ENCODE measurements around the gene OSM. TPM values are rescaled to one million over a fixed set of nuclear protein-coding genes. Genes with fewer than 3 reads are reported as not detected.

The OSM gene
- polyA plus RNA-seq, 1 of the 3 experiments (the other 2 are of a cell fraction) = not detected

DNA sequence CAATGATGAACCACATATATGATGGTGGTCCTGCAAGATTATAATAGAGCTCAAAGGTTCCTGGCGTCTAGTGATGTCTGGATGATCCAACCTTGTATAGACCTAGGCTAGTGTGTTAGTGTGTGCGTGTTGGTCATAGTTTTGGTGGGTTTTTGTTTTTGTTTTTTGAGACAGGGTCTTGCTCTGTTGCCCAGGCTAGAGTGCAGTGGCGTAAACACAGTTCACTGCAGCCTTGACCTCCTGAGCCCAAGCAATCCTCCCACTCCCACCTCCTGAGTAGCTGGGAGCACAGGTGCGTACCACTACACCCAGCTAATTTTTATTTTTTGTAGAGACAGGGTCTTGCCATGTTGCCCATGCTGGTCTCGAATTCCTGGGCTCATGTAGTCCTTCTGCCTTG lies 13.3 kb upstream of the OSM start:
- Histone ChIP-seq H3K9ac (no peak overlapping the region), H3K4me2 (no peak overlapping the region)

More for the DNA sequence above, 13.3 kb upstream of the OSM start:
- H3K4me1 ChIP-seq (ENCODE audit: control insufficient read depth in 1 of 2, insufficient read depth in 2 of 2, low read depth in 1 of 2, low read length in 1 of 2) = peaks cover 0 to 14% of the 10 kb centered on the region in 2 experiments; a peak in 2 of 4 replicates
- no peaks in the 10 kb centered on the region for H3K9me2 ChIP-seq
- H3K27me3 ChIP-seq (ENCODE audit: insufficient read depth) = no peaks in the 10 kb centered on the region
- H3K27ac ChIP-seq (ENCODE audit: low read depth in 2 of 2, low read length in 1 of 2) = no peak overlapping the region
- TF ChIP-seq, protein P1, sequence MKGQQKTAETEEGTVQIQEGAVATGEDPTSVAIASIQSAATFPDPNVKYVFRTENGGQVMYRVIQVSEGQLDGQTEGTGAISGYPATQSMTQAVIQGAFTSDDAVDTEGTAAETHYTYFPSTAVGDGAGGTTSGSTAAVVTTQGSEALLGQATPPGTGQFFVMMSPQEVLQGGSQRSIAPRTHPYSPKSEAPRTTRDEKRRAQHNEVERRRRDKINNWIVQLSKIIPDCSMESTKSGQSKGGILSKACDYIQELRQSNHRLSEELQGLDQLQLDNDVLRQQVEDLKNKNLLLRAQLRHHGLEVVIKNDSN (IDR thresholded peaks at IDR 0.05; ENCODE audit: borderline replicate concordance, low read depth) = no peak
- TF ChIP-seq, protein P2, sequence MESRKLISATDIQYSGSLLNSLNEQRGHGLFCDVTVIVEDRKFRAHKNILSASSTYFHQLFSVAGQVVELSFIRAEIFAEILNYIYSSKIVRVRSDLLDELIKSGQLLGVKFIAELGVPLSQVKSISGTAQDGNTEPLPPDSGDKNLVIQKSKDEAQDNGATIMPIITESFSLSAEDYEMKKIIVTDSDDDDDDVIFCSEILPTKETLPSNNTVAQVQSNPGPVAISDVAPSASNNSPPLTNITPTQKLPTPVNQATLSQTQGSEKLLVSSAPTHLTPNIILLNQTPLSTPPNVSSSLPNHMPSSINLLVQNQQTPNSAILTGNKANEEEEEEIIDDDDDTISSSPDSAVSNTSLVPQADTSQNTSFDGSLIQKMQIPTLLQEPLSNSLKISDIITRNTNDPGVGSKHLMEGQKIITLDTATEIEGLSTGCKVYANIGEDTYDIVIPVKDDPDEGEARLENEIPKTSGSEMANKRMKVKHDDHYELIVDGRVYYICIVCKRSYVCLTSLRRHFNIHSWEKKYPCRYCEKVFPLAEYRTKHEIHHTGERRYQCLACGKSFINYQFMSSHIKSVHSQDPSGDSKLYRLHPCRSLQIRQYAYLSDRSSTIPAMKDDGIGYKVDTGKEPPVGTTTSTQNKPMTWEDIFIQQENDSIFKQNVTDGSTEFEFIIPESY (IDR thresholded peaks at IDR 0.05; ENCODE audit: borderline replicate concordance, low read depth) = no peak
- no peak for TF ChIP-seq EZH2phosphoT487 (IDR thresholded peaks at IDR 0.05; ENCODE audit: borderline replicate concordance, low read depth)
- TF ChIP-seq NFIC (IDR thresholded peaks at IDR 0.05; ENCODE audit: borderline replicate concordance) = no peak
- TF ChIP-seq SMC3 (IDR thresholded peaks at IDR 0.05; ENCODE audit: low read depth, low read length) = no peak
- TF ChIP-seq, protein P3, sequence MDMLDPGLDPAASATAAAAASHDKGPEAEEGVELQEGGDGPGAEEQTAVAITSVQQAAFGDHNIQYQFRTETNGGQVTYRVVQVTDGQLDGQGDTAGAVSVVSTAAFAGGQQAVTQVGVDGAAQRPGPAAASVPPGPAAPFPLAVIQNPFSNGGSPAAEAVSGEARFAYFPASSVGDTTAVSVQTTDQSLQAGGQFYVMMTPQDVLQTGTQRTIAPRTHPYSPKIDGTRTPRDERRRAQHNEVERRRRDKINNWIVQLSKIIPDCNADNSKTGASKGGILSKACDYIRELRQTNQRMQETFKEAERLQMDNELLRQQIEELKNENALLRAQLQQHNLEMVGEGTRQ (IDR thresholded peaks at IDR 0.05; ENCODE audit: borderline replicate concordance, low read depth, low read length) = no peak
- TF ChIP-seq RAD21 (IDR thresholded peaks at IDR 0.05; ENCODE audit: low read length) = no peak
- TF ChIP-seq GABPA (IDR thresholded peaks at IDR 0.05; ENCODE audit: low read depth) = no peak
- no peak for TF ChIP-seq FOXM1 (IDR thresholded peaks at IDR 0.05; ENCODE audit: low read depth)
- no peak for TF ChIP-seq MEF2A (IDR thresholded peaks at IDR 0.05; ENCODE audit: borderline replicate concordance, low read depth)
- TF ChIP-seq, protein P4, sequence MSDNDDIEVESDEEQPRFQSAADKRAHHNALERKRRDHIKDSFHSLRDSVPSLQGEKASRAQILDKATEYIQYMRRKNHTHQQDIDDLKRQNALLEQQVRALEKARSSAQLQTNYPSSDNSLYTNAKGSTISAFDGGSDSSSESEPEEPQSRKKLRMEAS (IDR thresholded peaks at IDR 0.05; ENCODE audit: low read depth) = no peak
- no peak for TF ChIP-seq RFX5 (IDR thresholded peaks at IDR 0.05; ENCODE audit: low read length)
- no peak for TF ChIP-seq NRF1 (IDR thresholded peaks at IDR 0.05; ENCODE audit: low read depth, low read length)
- no peak for TF ChIP-seq CHD2 (IDR thresholded peaks at IDR 0.05; ENCODE audit: low read length, partially characterized antibody)
- no peak for TF ChIP-seq FOXJ3 (CRISPR knock-in tag; IDR thresholded peaks at IDR 0.05)
- no peak for TF ChIP-seq POLR2AphosphoS5 (IDR thresholded peaks at IDR 0.05; ENCODE audit: low read depth, low read length)
- no peak for TF ChIP-seq TEAD4 (IDR thresholded peaks at IDR 0.05; ENCODE audit: borderline replicate concordance, insufficient read depth)
- TF ChIP-seq ELF1 (IDR thresholded peaks at IDR 0.05) = no peak
- TF ChIP-seq RXRA (IDR thresholded peaks at IDR 0.05; ENCODE audit: borderline replicate concordance, low read depth) = no peak
- peaks cover 26% of the 10 kb centered on the region for H3F3A ChIP-seq (replicated peaks; ENCODE audit: insufficient read depth)
- POLR2A ChIA-PET = interaction anchor here (0.6 kb wide), 1 partner anchor 92 kb away, joined by 3 read pairs; no protein-coding TSS in a partner anchor
- H4K20me1 ChIP-seq (ENCODE audit: insufficient read depth) = no peaks in the 10 kb centered on the region
- no peaks in the 10 kb centered on the region for H3K79me2 ChIP-seq (ENCODE audit: insufficient read depth)
- CTCF ChIA-PET = interaction anchor here (0.7 to 2.5 kb wide), 9 partner anchors 8 to 172 kb away, joined by 3 to 9 read pairs (median 4); partner anchors contain the start of gene RNF215
- H3K36me3 ChIP-seq (replicated peaks in 1 of 2; ENCODE audit: control insufficient read depth in 1 of 2, insufficient read depth in 2 of 2, low read length in 1 of 2) = no peaks in the 10 kb centered on the region
- no peak for DNase-seq
- no peak overlapping the region for H2AFZ ChIP-seq (ENCODE audit: low read depth)
- no peaks in the 10 kb centered on the region for H3K9me3 ChIP-seq
- 91% methylated on average over 5 of the region's 5 CpGs for WGBS (ENCODE audit: low lambda C conversion rate)
- no peak overlapping the region for H3K4me3 ChIP-seq (ENCODE audit: low read depth in 2 of 2, low read length in 1 of 2)

Measured in SK-N-SH (cell line).